HG03457 (cell line): ENCODE measurements around the gene NAIF1.
"Not testable (repeated sequence)": the region's sequence is repeated elsewhere in the genome, so short reads cannot be mapped to it uniquely, and the experiment has no call there.

ENCODE experiments used
- ATAC-seq: cut with Tn5 transposase; IDR thresholded peaks from one replicate; pipeline ENCODE4 v1.9.1; 2021; ENCODE audit warnings: moderate number of reproducible peaks; ENCODE audit not compliant: unreplicated experiment

NAIF1 gene

GRCh38 chr9:128088253-128088945 is 21.3 kb upstream of the NAIF1 start:
- no peak for ATAC-seq

- no peak for ATAC-seq
These were observed 20.1 kb upstream of the NAIF1 start for GRCh38 chr9:128087262-128087661.

DNA sequence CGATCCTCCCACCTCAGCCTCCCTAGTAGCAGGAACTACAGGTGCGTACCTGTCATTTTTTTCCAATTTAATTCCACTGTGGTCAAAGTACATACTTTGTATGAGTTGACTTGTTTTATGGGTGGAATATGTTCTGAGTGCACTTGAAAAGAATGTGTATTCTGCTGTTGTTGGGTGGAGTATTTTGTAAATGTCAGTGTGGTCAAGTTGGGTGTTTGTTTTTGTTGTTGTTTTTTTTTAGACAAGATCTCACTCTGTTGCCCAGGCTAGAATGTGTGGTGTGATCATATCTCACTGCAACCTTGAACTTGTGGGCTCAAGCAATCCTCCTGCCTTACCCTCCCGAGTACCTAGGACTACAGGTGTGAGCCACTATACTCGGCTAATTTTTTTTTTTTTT is 18.8 kb upstream of the NAIF1 start:
- no peak for ATAC-seq

DNA sequence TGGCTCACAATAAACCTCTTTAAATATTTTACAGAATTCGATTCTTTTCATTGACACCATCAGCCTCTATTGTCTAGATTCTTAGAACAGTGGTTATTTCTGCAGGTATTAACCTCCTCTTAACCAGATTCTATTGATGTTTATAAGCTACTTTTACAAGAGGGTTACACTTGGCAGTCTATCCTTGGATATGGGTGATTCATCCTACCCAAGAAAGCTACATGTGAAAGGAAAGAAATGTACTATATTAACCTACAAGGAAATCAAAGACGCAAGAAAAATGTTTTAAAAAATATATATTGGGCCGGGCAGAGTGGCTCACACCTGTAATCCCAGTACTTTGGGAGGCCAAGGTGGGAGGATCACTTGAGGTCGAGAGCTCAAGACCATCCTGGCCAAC is 17.6 kb upstream of the NAIF1 start:
- ATAC-seq = no peak

DNA sequence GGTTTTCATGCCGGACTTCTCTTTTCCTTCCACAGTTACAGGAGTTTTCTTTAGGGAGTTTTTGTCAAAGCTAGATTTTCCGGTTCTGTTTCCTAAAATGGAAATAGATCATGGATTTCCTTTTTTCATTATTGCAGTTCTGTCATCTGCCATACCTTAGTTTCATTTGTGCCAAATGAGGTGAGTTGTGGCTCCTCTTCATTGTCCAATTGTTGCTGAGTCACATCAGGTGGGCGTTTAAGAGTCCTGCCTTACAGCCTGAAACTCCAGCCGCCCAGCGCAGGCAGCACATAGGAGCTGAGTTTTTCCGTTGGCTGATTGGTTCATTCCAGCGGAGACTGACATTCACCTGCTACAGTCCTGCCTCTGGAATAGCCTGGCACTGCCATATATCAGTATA is 15.0 kb upstream of the NAIF1 start:
- ATAC-seq = no peak

DNA sequence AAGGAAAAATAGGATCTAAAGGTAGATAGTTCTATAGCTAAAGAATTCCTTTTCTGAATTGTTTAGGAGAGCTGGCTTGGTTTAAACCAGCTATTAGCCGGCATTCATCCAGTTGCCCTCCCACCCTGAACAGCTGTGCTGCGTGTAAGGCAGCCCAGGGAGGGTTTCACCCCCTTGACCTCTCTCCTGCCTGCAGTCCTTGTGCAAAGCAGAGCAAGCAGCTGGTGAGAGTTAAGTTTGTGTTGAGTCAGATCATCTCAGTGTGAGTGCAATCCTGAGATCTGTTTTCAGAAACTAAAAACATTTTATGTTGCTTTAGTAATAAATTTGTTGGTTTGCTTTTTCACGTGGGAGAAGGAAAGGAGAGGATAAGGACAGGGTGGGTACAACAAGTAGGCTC is 13.9 kb upstream of the NAIF1 start:
- ATAC-seq = no peak

- no peak for ATAC-seq
These were observed 13.1 kb upstream of the NAIF1 start for GRCh38 chr9:128080206-128080605.

GRCh38 chr9:128078504-128079434 is 11.6 kb upstream of the NAIF1 start:
- ATAC-seq = no peak

GRCh38 chr9:128077847-128078503 is 10.9 kb upstream of the NAIF1 start:
- no peak for ATAC-seq

- ATAC-seq = no peak
These were observed 6.2 kb upstream of the NAIF1 start for GRCh38 chr9:128073253-128073886.

DNA sequence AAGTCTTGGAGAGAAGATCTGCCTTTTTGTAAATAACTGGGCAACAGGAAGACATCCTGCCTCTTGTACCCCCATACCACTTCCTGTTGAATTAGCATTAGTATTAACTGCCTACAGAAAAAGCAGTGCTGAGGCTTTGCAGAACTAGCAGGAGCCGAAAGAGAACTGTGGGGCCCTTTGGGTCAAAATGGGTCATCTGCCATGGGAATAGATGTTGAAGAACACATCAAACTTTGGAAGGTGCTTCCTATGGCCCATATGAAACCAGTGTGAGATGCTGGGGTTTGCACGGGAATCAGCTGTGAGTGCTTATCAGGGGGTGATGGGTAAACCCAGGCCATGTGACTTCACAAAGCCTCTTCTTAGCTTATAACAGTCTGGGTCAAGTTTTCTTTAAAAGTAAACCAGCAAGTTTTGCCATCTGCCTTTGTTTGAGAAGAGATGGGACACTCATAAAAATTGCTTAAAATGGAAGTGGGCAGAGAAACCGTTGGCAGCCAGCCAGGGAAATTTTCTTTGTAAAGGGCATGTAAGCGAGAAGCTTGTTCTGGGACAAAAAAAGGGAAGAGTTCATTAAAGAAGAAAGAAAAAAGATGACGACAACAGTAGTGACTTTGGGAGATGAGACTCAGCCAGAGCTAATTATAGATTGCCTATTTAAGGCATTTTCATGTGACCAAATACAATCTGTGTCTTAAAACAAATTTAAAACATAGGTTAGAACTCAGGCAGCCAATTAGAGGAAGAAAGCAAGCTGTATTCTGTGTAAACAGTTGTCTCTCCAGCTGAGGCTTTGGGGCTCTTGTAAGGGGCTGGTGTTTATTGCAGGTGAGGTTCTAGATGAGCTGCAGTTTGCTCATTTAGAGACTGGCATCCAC is 5.3 kb upstream of the NAIF1 start:
- no peak for ATAC-seq

GRCh38 chr9:128071475-128071874 is 4.4 kb upstream of the NAIF1 start:
- not testable (repeated sequence) for ATAC-seq

GRCh38 chr9:128070874-128071273 is 3.8 kb upstream of the NAIF1 start:
- ATAC-seq = no peak

DNA sequence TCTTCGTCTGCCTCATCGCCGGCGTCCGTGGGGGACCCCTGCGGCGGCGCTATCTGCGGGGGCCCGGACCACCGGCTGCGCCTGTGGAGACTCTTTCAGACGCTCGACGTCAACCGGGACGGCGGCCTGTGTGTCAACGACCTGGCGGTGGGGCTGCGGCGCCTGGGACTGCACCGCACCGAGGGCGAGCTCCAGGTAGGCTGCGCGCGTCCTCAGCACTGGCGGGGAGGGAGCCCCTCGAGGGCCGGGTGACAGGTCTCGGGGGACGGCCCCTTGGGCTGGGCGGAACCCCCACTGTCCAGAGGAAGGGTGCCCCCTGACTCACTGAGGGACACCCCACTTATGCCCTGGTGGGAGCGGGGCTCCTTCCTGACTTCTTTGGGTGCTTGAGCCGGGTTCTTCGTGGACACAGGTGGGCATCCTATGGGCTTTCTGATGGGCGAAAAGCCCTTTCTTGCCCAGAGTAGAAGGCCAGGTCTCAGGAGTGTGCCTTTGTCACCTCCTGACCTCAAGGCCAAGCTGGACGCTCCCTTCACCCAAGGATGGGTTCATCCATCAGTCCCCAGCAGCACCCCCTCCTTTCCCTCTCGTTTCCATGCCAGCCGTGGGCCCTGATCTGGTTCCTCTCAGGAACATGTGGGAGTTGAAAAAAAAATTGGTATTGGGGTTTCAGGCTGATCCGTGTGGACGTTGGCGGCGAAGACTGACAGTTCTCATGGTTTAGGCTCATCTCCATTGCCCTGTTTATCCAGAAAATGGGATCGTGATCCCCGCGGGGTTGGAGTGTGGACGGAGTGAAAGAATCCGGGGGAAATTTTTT is 1.5 kb upstream of the NAIF1 start:
- no peak for ATAC-seq

DNA sequence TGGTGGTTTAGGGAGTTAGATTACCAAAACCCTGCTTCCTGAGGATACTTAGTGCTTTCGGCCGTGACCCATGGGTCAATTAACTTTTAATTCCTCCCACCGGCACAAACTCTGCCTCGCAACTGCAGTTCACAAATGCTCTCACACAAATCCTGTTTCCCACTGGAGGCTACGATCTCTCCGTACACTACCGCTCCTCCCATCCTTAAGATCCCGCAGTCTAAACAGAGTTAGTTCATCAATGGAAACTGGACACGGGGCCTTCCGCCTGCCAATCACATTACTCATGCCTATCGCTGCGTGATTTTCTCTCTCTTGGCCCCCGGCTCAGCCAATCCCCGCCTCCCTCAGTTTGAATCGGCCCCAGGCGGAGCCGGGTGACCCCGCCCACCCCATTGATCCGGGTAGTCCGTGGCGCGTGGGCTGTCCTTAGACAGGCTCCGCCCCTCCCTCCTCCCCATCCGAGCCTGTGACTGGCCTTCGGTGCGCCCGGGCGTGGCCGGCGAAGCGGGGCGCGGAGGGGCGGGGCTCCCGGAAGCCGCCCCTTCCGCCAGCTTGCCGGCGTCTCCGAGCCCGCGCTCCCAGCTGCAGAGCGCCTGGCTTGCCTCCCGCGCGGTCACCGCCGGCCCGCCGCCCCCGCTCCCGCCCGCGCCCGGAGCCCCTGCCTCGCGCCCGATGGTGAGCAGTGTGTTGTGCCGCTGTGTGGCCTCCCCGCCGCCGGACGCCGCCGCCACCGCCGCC is 695 bp upstream of the NAIF1 start, which contains the start of gene SLC25A25:
TSS of gene SLC25A25 (plus strand) at position 588 of the 741 bp plus-strand sequence. CDS start at position 676, 88 bp downstream.
- peak; percentile 54 for ATAC-seq

DNA sequence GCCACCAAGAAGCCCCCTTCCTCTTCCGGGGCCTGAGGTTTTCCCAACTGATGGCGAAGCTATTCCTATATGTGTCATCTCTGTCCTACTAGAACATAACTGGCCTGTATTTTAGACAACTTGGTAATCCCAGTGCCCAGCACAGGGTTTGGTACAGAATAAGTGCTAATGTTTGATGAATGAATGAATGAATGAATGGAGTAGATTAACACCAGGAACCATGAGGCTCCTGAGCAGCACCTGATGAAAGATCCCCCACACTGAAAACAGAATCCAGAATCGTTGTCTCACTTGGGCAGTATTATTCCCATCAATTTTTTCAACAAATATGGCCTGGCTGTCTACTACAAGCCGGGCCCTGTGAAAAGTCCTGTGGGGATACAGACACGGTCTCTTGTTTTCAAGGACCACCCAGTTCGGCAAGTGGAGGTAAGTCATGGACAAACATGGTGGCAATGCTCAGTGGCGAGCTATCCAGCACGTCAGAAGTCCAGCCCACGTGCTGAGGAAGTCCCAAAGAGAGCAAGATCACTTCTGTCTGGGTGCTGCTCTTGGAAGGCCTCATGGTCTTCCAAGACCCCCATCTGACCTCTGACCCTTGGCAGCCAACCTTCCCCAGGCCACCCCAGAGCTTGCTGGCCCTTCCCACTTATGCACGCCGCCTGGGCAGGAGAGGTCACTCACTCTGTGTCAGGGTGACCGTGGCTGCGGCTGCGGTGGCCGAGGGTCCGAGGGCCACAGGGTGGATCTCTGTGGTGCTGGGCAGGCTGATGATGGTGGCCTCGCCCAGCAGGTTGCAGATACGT is 1.0 kb downstream of the NAIF1 start:
- no peak for ATAC-seq
